PFSK-1 (cell line): ENCODE data around the gene PSMC1.

Experiments used
- FOXP2 ChIP-seq: optimal IDR thresholded peaks from 2 replicates; pipeline ENCODE3; 2011; ENCODE audit warnings: borderline replicate concordance, control low read depth, inconsistent platforms; ENCODE audit not compliant: insufficient read depth; ENCODE audit errors: extremely low read length, extremely low read depth
- POLR2AphosphoS5 ChIP-seq: IDR thresholded peaks from 2 replicates; pipeline ENCODE4 v1.6.1; 2012; ENCODE audit warnings: low read depth, mild to moderate bottlenecking, control low read depth, low read length, moderate library complexity

GRCh38 chr14:90303473-90303872, 47.1 kb downstream of the PSMC1 start:
- TF ChIP-seq POLR2AphosphoS5 (no peak), FOXP2 (no peak)
